A549 (cell line): ENCODE data around the gene CCDC146. TPM values are rescaled to one million over a fixed set of nuclear protein-coding genes. Genes with fewer than 3 reads are reported as not detected.

Experiments
- ATAC-seq, 2 experiments: fragments of 200-7000 bp in 1 of 2; fragments of >200 bp in 1 of 2; cut with Nextera tagmentation in 1 of 2; cut with Tn5 transposase in 1 of 2; 3 replicates each; pipeline versions ENCODE4 v1.8.0 to v1.9.1; 2018 to 2020; ENCODE audit warnings: mild to moderate bottlenecking in 1 of 2, moderate library complexity in 1 of 2
- CTCF ChIA-PET: fragments of 300-600 bp; sonication (Branson Sonifier 250); formaldehyde crosslinking; extraction: SDS; loops from one replicate; lab custom pipeline; 2021; ENCODE audit warnings: antibody characterized with exemption, inconsistent platforms; lab: Yijun Ruan, JAX
- POLR2A ChIA-PET: fragments of 350-600 bp; formaldehyde crosslinking; extraction: SDS; loops from one replicate; lab custom pipeline; 2021; ENCODE audit warnings: antibody characterized with exemption, inconsistent platforms; lab: Yijun Ruan, JAX
- DNase-seq, 2 experiments: peaks; one replicate each; pipeline versions ENCODE4 v3.0.0 to v3.0.0-alpha.2; 2011 to 2016; ENCODE audit warnings: low read depth in 1 of 2, low spot score in 1 of 2
- FAIRE-seq: peaks from 2 replicates; lab custom pipeline; 2011; peaks lifted over from hg19 to GRCh38; lab: Jason Lieb, UNC
- H3K27ac ChIP-seq, 2 experiments: fragments of >200 bp; sonication (Bioruptor Twin); formaldehyde crosslinking; 3 replicates each; pipeline ENCODE4 v1.5.1; 2016 to 2017
- H3K4me1 ChIP-seq: fragments of >200 bp; sonication (Bioruptor Twin); formaldehyde crosslinking; 3 replicates; pipeline ENCODE4 v1.6.1; 2016
- H3K4me2 ChIP-seq: fragments of >200 bp; sonication (Bioruptor Twin); formaldehyde crosslinking; 3 replicates; pipeline ENCODE4 v1.6.1; 2016
- H3K4me3 ChIP-seq: fragments of >200 bp; sonication (Bioruptor Twin); formaldehyde crosslinking; 3 replicates; pipeline ENCODE4 v1.5.1; 2016
- H3K9me3 ChIP-seq: fragments of >200 bp; sonication (Bioruptor Twin); formaldehyde crosslinking; 3 replicates; pipeline ENCODE4 v1.6.1; 2016
- BHLHE40 ChIP-seq: IDR thresholded peaks from 2 replicates; pipeline ENCODE4 v1.6.1; 2012; ENCODE audit warnings: low read depth, low read length, inconsistent platforms
- CEBPB ChIP-seq, 2 experiments: fragments of >200 bp in 1 of 2; sonication (Bioruptor Twin) in 1 of 2; formaldehyde crosslinking in 1 of 2; IDR thresholded peaks; 2 replicates each; pipeline ENCODE4 v1.6.1; 2012 to 2016
- CHD2 ChIP-seq: fragments of 150-350 bp; IDR thresholded peaks from 2 replicates; pipeline ENCODE4 v1.6.1; 2014; ENCODE audit warnings: low read length; ENCODE audit not compliant: partially characterized antibody
- EHF ChIP-seq: fragments of 250-450 bp; sonication (Bioruptor Pico); IDR thresholded peaks from 2 replicates; pipeline ENCODE4 v1.5.0; 2020; ENCODE audit warnings: mild to moderate bottlenecking
- EP300 ChIP-seq, 2 experiments: fragments of >200 bp; sonication (Bioruptor Twin); formaldehyde crosslinking; IDR thresholded peaks; 2 replicates in 1 of 2; 3 replicates in 1 of 2; pipeline ENCODE4 v1.6.1; 2016 to 2017
- FOSB ChIP-seq: fragments of 250-450 bp; sonication (Bioruptor Pico); IDR thresholded peaks from 2 replicates; pipeline ENCODE4 v1.5.0; 2020; ENCODE audit warnings: mild to moderate bottlenecking, moderate library complexity
- FOSL2 ChIP-seq, 2 experiments: fragments of 450-650 bp in 1 of 2; fragments of >200 bp in 1 of 2; sonication (Bioruptor Twin) in 1 of 2; formaldehyde crosslinking; IDR thresholded peaks; 2 replicates each; pipeline versions ENCODE4 v1.5.0 to v1.6.1; 2016 to 2020; ENCODE audit warnings: mild to moderate bottlenecking in 1 of 2, moderate library complexity in 1 of 2
- FOXS1 ChIP-seq: fragments of 250-450 bp; sonication (Bioruptor Pico); IDR thresholded peaks from 2 replicates; pipeline ENCODE4 v1.5.0; 2020; ENCODE audit warnings: mild to moderate bottlenecking, moderate library complexity
- HDAC2 ChIP-seq: fragments of 200-600 bp; sonication (generic); IDR thresholded peaks from 2 replicates; pipeline ENCODE4 v1.6.1; 2016
- HOXA7 ChIP-seq: fragments of 250-450 bp; sonication (Bioruptor Pico); IDR thresholded peaks from 2 replicates; pipeline ENCODE4 v1.5.0; 2020; ENCODE audit warnings: mild to moderate bottlenecking, moderate library complexity
- HOXB13 ChIP-seq: fragments of 250-450 bp; sonication (Bioruptor Pico); IDR thresholded peaks from 2 replicates; pipeline ENCODE4 v1.5.0; 2020; ENCODE audit warnings: low read depth, mild to moderate bottlenecking, moderate library complexity
- JUN ChIP-seq, 2 experiments: fragments of >200 bp; sonication (Bioruptor Twin); formaldehyde crosslinking; IDR thresholded peaks; 2 replicates in 1 of 2; 3 replicates in 1 of 2; pipeline ENCODE4 v1.6.1; 2016 to 2017
- KDM1A ChIP-seq: fragments of 200-600 bp; sonication (generic); IDR thresholded peaks from 2 replicates; pipeline ENCODE4 v1.6.1; 2016; ENCODE audit warnings: low read depth, mild to moderate bottlenecking
- KDM5A ChIP-seq: fragments of 200-600 bp; sonication (generic); IDR thresholded peaks from 2 replicates; pipeline ENCODE4 v1.6.1; 2016; ENCODE audit warnings: antibody characterized with exemption, mild to moderate bottlenecking
- MAFK ChIP-seq: fragments of 450-650 bp; IDR thresholded peaks from 2 replicates; pipeline ENCODE4 v1.6.1; 2014; ENCODE audit not compliant: partially characterized antibody
- MAX ChIP-seq: IDR thresholded peaks from 2 replicates; pipeline ENCODE4 v1.6.1; 2012
- MAZ ChIP-seq: fragments of 150-350 bp; IDR thresholded peaks from 2 replicates; pipeline ENCODE4 v1.6.1; 2014; ENCODE audit warnings: antibody characterized with exemption, low read depth, low read length, borderline replicate concordance
- MYC ChIP-seq: IDR thresholded peaks from 2 replicates; pipeline ENCODE4 v1.6.1; 2012; ENCODE audit warnings: mild to moderate bottlenecking, inconsistent platforms, low read length, improper control_type of control experiment, borderline replicate concordance
- NR3C1 ChIP-seq: fragments of >200 bp; sonication (Bioruptor Twin); formaldehyde crosslinking; IDR thresholded peaks from 3 replicates; pipeline ENCODE4 v1.6.1; 2017
- PHF8 ChIP-seq: fragments of 200-600 bp; sonication (generic); IDR thresholded peaks from 2 replicates; pipeline ENCODE4 v1.6.1; 2016; ENCODE audit warnings: low read depth, mild to moderate bottlenecking, antibody characterized with exemption, moderate library complexity, borderline replicate concordance
- POLR2AphosphoS2 ChIP-seq: conservative IDR thresholded peaks from 2 replicates; pipeline ENCODE4 v1.6.1; 2012; ENCODE audit warnings: low read length, improper control_type of control experiment, inconsistent platforms
- RAD21 ChIP-seq, 2 experiments: fragments of >200 bp in 1 of 2; sonication (Bioruptor Twin) in 1 of 2; formaldehyde crosslinking in 1 of 2; IDR thresholded peaks in 1 of 2; conservative IDR thresholded peaks in 1 of 2; 2 replicates in 1 of 2; 3 replicates in 1 of 2; pipeline ENCODE4 v1.6.1; 2012 to 2018; ENCODE audit warnings: inconsistent platforms in 1 of 2
- RCOR1 ChIP-seq: fragments of 150-350 bp; IDR thresholded peaks from 2 replicates; pipeline ENCODE4 v1.6.1; 2014; ENCODE audit warnings: antibody characterized with exemption, low read length, low read depth
- RFX5 ChIP-seq: fragments of 450-650 bp; IDR thresholded peaks from 2 replicates; pipeline ENCODE4 v1.7.1; 2014; ENCODE audit warnings: antibody characterized with exemption, mild to moderate bottlenecking, moderate library complexity
- RNF2 ChIP-seq: fragments of 200-600 bp; sonication (generic); IDR thresholded peaks from 2 replicates; pipeline ENCODE4 v1.6.1; 2016; ENCODE audit warnings: low read depth, mild to moderate bottlenecking, antibody characterized with exemption, moderate library complexity, borderline replicate concordance
- SREBF2 ChIP-seq: fragments of 450-650 bp; IDR thresholded peaks from 2 replicates; pipeline ENCODE4 v1.6.1; 2014; ENCODE audit warnings: mild to moderate bottlenecking, moderate library complexity
- ZNF302 ChIP-seq: fragments of 250-450 bp; sonication (Bioruptor Pico); IDR thresholded peaks from 2 replicates; pipeline ENCODE4 v1.9.0; 2021; ENCODE audit warnings: inconsistent platforms, mild to moderate bottlenecking, moderate library complexity
- ZSCAN20 ChIP-seq: fragments of 250-450 bp; sonication (Bioruptor Pico); IDR thresholded peaks from 2 replicates; pipeline ENCODE4 v1.8.0; 2022; ENCODE audit warnings: mild to moderate bottlenecking, moderate library complexity
- WGBS: methylation state at CpG from one replicate; pipeline ENCODE4 v1.1.6; 2017; ENCODE audit errors: missing lambda C conversion rate; 5-methylcytosine and 5-hydroxymethylcytosine counted together
- polyA plus RNA-seq, 4 experiments: library from polyadenylated mRNA; depleted of rRNA in 3 of 4; stranded (reverse); fragments of >200 nt; fragmentation: RNase III in 1 of 4; extraction: RNeasy Plus Mini Kit Qiagen cat#74134 plus additional on column Dnase treatment in 1 of 4; gene quantifications; 2 replicates in 3 of 4; 3 replicates in 1 of 4; pipeline ENCODE4 v1.2.3, GENCODE V29; 2011 to 2017
- TF ChIP-seq, protein P1 (sequence below): IDR thresholded peaks from 2 replicates; pipeline ENCODE4 v1.6.1; 2012
- TF ChIP-seq, protein P2 (sequence below): fragments of 450-650 bp; IDR thresholded peaks from 2 replicates; pipeline ENCODE4 v1.6.1; 2014; ENCODE audit warnings: antibody characterized with exemption
- TF ChIP-seq, protein P3 (sequence below): fragments of 250-450 bp; sonication (Bioruptor Pico); IDR thresholded peaks from 2 replicates; pipeline ENCODE4 v1.5.0; 2020; ENCODE audit warnings: low read depth, mild to moderate bottlenecking, moderate library complexity

The CCDC146 gene
- polyA plus RNA-seq, 2 of the 4 experiments (the other 2 are of a cell fraction) = 1.4 to 3.4 TPM

DNA sequence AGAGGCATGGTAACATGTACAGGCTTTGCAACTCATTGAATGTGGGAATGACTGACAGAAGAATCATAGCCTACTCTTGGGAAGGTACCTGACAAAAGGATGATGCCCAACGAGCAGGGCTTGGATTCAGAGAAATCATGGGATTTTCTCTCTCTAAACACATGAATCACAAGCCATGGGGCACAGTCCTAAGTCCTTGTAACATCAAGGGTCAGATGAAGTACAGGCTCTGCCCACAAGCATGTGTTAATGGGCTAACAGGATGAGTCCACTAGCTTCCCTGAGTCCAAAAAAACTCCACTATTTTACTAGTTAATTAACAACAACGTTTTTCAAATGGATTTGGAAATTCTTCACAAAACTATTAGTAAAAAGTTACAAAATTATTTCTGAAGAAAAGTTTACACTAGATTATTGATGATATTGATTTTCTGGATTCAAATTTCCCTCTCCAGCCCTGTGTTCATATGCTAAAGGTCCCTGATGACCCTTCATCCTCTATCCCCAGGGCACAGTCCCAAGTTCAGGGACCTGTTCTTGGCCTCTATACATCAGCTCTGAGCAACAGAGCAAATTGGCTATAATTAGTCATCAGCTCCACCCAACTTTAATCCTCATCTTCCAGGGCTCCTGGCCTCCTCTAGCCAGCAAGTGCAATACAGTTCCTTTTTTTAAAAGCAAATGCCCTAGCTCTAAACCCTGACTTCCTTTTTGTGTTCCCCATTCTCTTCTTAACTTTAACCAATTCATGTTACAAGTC, 194.0 kb downstream of the CCDC146 start:
- CTCF ChIA-PET = interaction anchor here (1.5 to 1.7 kb wide), 2 partner anchors 10 to 15 kb away, joined by 3 to 7 read pairs; no protein-coding TSS in a partner anchor
- DNase-seq = no peak
- Histone ChIP-seq H3K4me3 (no peak overlapping the region), H3K9me3 (no peaks in the 10 kb centered on the region), H3K4me1 (no peaks in the 10 kb centered on the region), H3K4me2 (no peak overlapping the region), H3K27ac (no peak overlapping the region)
- no peak for ATAC-seq
- POLR2A ChIA-PET = no interaction called here
- 13% methylated on average over 2 of the region's 2 CpGs for WGBS
- peak; percentile 7 for FAIRE-seq
- TF ChIP-seq ZNF302 (CRISPR knock-in tag) (no peak), MAFK (no peak), ZSCAN20 (CRISPR knock-in tag) (no peak), FOXS1 (CRISPR knock-in tag) (no peak), RNF2 (no peak), FOSB (CRISPR knock-in tag) (no peak), EP300 (IDR thresholded peaks at IDR 0.05) (no peak), CHD2 (no peak), SREBF2 (no peak), KDM1A (no peak), FOSL2 (IDR thresholded peaks at IDR 0.05) (no peak), FOSL2 (CRISPR knock-in tag; IDR thresholded peaks at IDR 0.05) (no peak), BHLHE40 (no peak), HOXB13 (no peak), HOXA7 (CRISPR knock-in tag) (no peak), NR3C1 (no peak)
- TF ChIP-seq, protein P1, sequence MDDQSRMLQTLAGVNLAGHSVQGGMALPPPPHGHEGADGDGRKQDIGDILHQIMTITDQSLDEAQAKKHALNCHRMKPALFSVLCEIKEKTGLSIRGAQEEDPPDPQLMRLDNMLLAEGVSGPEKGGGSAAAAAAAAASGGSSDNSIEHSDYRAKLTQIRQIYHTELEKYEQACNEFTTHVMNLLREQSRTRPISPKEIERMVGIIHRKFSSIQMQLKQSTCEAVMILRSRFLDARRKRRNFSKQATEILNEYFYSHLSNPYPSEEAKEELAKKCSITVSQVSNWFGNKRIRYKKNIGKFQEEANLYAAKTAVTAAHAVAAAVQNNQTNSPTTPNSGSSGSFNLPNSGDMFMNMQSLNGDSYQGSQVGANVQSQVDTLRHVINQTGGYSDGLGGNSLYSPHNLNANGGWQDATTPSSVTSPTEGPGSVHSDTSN = no peak
- TF ChIP-seq, protein P2, sequence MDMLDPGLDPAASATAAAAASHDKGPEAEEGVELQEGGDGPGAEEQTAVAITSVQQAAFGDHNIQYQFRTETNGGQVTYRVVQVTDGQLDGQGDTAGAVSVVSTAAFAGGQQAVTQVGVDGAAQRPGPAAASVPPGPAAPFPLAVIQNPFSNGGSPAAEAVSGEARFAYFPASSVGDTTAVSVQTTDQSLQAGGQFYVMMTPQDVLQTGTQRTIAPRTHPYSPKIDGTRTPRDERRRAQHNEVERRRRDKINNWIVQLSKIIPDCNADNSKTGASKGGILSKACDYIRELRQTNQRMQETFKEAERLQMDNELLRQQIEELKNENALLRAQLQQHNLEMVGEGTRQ = no peak

DNA sequence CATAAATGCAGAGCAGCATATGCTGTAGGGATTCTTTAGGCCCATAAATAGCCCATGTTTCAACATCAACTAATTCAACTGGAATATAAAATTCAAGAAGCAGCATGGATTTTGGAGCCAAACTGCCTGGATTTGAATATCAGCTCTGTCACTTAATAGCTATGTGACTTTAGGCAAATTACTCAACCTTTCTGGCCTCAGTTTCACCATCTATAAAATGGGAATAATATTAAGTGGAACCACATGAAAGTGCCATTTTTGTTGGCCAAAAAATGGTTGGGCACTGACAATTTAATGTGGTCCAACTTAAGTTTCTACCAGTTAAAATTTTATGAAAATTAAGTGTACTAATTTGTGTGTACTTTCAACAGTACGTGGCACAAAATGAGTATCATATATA, 195.6 kb downstream of the CCDC146 start:
- ATAC-seq = no peak
- TF ChIP-seq MAX (no peak), RCOR1 (no peak), MYC (no peak), HDAC2 (no peak), EP300 (IDR thresholded peaks at IDR 0.05) (no peak)
- H3K27ac ChIP-seq = no peak overlapping the region
- H3K9me3 ChIP-seq = no peaks in the 10 kb centered on the region
- no peak overlapping the region for H3K4me3 ChIP-seq
- H3K4me2 ChIP-seq = no peak overlapping the region
- CTCF ChIA-PET = interaction anchor here (0.6 to 1.8 kb wide), 2 partner anchors 11 to 14 kb away, joined by 3 to 5 read pairs; no protein-coding TSS in a partner anchor
- POLR2A ChIA-PET = interaction anchor here (0.5 kb wide), 1 partner anchor 98 kb away, joined by 3 read pairs; the partner anchor contains the start of gene GSAP
- no peak for DNase-seq
- 62% methylated on average over 1 of the region's 1 CpG for WGBS
- FAIRE-seq = no peak
- H3K4me1 ChIP-seq = no peaks in the 10 kb centered on the region

- Histone ChIP-seq H3K27ac (no peak overlapping the region), H3K9me3 (no peaks in the 10 kb centered on the region), H3K4me3 (no peak overlapping the region), H3K4me1 (no peaks in the 10 kb centered on the region), H3K4me2 (no peak overlapping the region)
- POLR2A ChIA-PET = no interaction called here
- CTCF ChIA-PET = interaction anchor here (2.9 kb wide), 1 partner anchor 12 kb away, joined by 26 read pairs; no protein-coding TSS in a partner anchor
- ATAC-seq (no peak), DNase-seq (no peak), FAIRE-seq (no peak)
- WGBS = 99% methylated on average over 4 of the region's 4 CpGs
- TF ChIP-seq PHF8 (no peak), CEBPB (IDR thresholded peaks at IDR 0.05) (no peak), JUN (IDR thresholded peaks at IDR 0.05) (no peak), MAZ (no peak), FOSL2 (IDR thresholded peaks at IDR 0.05) (no peak), FOSL2 (CRISPR knock-in tag; IDR thresholded peaks at IDR 0.05) (no peak), KDM5A (no peak), EHF (CRISPR knock-in tag) (no peak), RAD21 (conservative IDR thresholded peaks at IDR 0.05 in 1 of 2, IDR thresholded peaks at IDR 0.05 in 1 of 2) (no peak), RFX5 (no peak), NR3C1 (no peak), RCOR1 (no peak), SREBF2 (no peak), POLR2AphosphoS2 (no peak)
- TF ChIP-seq, protein P3, sequence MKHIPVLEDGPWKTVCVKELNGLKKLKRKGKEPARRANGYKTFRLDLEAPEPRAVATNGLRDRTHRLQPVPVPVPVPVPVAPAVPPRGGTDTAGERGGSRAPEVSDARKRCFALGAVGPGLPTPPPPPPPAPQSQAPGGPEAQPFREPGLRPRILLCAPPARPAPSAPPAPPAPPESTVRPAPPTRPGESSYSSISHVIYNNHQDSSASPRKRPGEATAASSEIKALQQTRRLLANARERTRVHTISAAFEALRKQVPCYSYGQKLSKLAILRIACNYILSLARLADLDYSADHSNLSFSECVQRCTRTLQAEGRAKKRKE (CRISPR knock-in tag) = no peak
- TF ChIP-seq, protein P1 = no peak
These were observed 197.7 kb downstream of the CCDC146 start for GRCh38 chr7:77320137-77320536.
